HG03039 (cell line): ENCODE data around the gene ULK1.
A peak's percentile ranks its signal among the peaks of the same experiment; 100 is the strongest.

Experiments used
- ATAC-seq: cut with Tn5 transposase; IDR thresholded peaks from one replicate; pipeline ENCODE4 v1.9.1; 2021; ENCODE audit warnings: mild to moderate bottlenecking, moderate library complexity; ENCODE audit not compliant: unreplicated experiment

Gene ULK1

GRCh38 chr12:131894313-131894860 is at the start of gene ULK1:
TSS of gene ULK1 (plus strand) at chr12:131894622. CDS start at chr12:131895002, 380 bp downstream.
- peak; percentile 63 for ATAC-seq

DNA sequence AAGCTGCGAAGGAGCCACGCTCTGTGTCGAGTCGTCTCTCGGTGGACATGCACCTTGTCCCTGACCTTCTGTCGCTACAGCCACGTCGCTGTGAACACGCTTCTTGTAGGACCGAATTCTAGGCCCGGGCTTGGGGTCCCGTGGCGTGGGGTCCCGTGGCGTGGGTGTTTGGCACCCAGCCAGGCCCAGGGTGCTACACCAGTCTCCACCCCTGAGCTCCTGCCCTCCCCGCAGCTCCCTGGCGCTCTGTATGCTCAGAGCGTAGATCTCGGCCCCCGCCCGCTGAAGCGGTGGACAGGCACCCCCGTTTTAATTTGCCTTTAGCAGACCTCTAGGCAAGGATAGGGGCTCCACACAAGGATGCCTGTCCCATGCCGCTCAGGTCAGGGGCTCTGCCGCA is 49.8 kb upstream of the ULK1 start:
- no peak for ATAC-seq

DNA sequence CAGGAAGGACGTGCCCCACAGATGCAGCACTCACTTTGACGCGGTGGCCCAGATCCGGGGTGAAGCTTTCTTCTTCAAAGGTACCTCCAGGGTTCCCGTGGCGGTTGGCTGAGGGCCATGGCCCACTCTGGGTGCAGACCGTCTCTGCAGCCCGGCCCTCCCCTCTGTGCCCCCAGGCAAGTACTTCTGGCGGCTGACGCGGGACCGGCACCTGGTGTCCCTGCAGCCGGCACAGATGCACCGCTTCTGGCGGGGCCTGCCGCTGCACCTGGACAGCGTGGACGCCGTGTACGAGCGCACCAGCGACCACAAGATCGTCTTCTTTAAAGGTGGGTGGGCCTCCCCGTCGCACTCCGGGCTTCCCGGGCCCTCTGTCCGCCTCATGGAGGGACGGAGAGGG is 49.3 kb upstream of the ULK1 start:
- ATAC-seq: no peak

GRCh38 chr12:131847456-131847855 is 47.0 kb upstream of the ULK1 start:
- ATAC-seq: no peak

- no peak for ATAC-seq
Observed at GRCh38 chr12:131848753-131849152, 45.7 kb upstream of the ULK1 start.

GRCh38 chr12:131849700-131850553 is 44.5 kb upstream of the ULK1 start:
- no peak for ATAC-seq

- no peak for ATAC-seq
Observed at GRCh38 chr12:131850856-131851559, 43.4 kb upstream of the ULK1 start.

- no peak for ATAC-seq
Observed at GRCh38 chr12:131851741-131852550, 42.5 kb upstream of the ULK1 start.

DNA sequence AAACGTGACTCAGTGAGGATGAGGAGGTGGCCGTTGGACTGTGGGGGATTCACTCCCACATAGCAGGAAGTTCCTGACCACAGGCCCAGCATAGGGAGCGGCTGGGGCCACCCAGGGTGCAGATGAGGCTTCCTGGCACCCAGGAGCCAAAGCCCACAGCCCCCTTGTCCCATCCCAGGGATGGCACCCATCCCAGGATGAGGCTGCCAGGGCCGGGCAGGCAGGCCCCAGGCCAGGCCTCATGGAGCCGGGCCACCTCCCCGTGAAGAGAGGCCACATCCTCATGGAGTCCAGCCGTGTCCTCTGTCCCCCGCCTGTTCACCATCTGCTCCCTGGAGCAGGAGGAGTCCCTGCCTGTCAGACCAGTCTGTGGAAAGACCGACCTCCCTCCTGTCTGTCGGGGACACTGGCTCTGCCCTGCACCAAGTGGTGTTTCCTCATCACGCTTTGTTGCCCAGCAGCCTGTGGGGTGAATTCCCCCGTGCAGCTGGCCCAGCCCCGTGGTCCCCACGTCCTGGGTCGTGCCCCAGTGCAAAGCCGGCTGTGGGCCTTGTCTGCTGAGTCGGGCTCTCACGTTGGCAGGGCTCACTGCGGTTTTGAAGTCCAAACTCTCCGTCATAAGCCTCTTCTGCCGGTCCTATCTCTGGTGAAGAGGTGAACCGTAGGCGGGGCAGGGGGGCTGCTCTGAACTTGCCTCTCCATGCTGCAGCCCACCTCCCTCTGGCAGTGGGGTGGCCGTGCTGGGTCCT is 41.7 kb upstream of the ULK1 start:
- no peak for ATAC-seq

- ATAC-seq: no peak
Observed at GRCh38 chr12:131853832-131854797, 40.3 kb upstream of the ULK1 start.

DNA sequence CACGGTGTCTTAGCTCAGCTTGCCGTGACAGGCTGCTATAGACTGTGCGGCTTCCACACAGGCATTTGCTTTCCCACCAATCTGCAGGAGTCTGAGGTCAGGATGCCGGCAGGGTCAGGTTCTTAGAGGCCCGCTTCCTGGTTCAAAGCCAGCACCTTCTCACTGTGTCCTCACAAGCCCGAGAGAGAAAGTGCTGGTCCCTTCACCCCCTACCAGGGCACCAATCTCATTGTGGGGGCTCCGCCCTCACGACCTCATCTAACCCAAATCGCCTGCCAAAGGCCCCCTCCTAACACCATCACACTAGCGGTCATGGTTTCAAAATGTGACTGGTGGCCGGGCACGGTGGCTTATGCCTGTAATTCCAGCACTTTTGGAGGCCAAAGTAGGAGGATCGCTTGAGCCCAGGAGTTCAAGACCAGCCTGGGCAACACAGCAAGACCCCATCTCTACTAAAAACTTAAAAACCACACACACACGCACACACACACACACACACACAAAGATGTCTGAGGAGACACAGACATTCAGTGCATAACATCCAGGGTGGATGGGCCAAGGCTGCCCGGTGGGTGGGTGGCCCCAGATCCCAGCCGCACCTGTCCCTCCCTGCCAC is 39.5 kb upstream of the ULK1 start:
- ATAC-seq: no peak

- ATAC-seq: no peak
Observed at GRCh38 chr12:131855521-131856142, 38.8 kb upstream of the ULK1 start.

DNA sequence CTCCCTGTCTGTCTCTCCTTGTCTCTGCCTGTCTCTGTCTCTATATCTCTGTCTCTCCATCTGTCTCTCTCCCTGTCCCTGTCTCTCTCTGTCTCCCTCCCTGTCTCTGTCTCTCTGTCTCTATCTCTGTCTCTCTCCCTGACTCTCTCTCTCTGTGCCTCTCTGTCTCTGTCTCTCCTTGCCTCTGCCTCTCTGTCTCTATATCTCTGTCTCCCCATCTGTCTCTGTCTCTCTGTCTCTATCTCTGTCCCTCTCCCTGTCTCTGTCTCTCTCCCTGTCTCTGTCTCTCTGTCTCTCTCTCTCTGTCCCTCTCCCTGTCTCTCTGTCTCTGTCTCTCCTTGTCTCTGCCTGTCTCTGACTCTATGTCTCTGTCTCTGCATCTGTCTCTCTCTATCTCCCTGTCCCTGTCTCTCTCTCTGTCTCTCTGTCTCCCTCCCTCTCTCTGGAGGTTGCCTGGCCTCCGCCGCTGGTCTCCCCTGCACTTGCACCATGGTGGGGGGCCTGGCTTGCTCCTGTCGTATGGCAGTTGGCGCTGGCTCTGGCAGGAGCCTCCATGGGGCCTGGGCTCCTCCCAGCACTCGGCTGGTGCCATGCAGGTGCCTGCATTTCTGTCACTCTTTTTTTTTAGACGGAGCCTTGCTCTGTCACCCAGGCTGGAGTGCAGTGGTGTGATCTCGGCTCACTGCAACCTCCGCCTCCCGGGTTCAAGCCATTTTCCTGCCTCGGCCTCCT is 37.9 kb upstream of the ULK1 start:
- no peak for ATAC-seq

GRCh38 chr12:131857908-131858850 is 36.2 kb upstream of the ULK1 start:
- no peak for ATAC-seq

GRCh38 chr12:131860472-131861260 is 33.8 kb upstream of the ULK1 start:
- no peak for ATAC-seq
